NCI-H526 treated with DMSO at 0.1 percent for 48 hours (cell line): ENCODE results near the gene CCDC148.

ENCODE experiments used
- DNase-seq: peaks from one replicate; lab custom pipeline; 2025; lab: John Stamatoyannopoulos, UW

Gene CCDC148

DNA sequence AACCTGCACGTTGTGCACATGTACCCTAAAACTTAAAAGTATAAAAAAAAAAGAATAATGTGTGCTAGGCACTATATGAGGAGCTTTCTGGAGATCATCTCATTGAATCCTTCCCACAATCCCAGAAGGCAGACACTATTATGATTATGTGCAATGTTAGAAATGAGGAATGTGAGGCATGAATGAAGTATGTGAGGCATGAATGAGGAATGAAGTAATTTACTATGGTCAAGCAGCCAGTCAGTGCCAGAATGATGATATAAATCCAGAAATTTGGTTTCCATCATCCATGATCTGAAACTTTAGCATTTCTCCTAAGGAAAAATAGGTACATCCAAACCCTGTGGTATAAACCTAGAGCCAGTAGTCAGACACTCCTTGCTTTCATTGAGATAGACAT is 42.0 kb downstream of the CCDC148 start:
- no peak for DNase-seq

DNA sequence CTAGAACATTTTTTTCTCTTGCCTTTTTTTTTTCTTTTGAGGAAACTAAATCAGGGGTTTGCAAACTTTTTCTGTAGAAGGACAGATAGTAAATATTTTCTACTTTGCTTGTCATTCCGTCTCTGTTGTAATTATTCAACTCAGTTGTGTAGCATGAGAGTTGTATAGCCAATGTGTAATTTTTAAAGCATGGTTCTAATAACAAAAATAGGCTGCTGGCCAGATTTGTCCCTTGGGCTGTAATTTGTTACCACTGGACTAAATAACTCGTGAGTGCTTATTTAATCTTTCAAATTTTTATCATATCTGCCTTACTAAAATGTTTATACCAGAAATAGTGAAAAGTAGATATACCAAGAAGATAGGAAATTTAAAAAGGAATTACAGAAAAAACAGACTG is 43.0 kb downstream of the CCDC148 start:
- DNase-seq, result no peak

DNA sequence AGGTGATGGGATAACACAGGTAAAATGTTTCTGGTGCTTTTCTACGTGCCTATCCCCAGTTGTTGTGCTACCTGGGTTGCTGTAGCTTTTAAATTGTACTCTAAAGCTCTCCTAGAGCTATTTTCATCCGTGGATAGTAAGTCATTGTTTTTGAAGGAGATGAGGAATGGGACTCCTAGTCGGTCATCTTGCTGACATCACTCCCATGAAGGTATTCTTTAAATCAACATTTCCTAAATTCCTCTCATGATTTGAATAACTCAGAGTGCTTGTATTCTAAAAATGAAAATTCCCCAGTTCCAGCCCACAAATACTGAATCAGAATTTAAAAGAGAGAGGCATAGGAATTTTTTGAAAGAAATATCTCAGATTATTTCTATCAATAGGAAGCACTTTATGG is 44.3 kb downstream of the CCDC148 start:
- no peak for DNase-seq

GRCh38 chr2:158411748-158412147 is 44.8 kb downstream of the CCDC148 start:
- DNase-seq, result no peak

- no peak for DNase-seq
These were observed 46.4 kb downstream of the CCDC148 start for GRCh38 chr2:158410132-158410531.

DNA sequence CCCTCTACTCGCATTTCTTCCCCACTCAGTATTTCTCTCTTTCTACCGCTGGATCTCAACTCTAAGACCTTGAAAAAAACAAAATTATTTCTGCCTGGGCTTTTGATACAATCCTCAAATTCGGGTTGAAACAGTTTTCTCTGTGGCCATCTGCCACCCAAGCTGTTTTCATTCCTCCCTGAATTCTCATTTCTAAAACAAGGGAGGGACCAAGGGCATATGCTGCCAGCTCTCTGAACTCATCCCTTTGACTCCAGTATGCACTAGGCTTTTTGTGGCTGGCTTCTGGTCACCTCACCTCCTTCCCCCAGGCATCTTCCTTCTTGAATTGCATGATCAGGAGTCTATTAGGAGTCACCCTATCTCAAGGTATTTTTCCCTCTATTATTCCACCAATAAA is 49.5 kb downstream of the CCDC148 start:
- DNase-seq, result no peak

GRCh38 chr2:158405341-158405740 is 51.2 kb downstream of the CCDC148 start:
- DNase-seq, result no peak

DNA sequence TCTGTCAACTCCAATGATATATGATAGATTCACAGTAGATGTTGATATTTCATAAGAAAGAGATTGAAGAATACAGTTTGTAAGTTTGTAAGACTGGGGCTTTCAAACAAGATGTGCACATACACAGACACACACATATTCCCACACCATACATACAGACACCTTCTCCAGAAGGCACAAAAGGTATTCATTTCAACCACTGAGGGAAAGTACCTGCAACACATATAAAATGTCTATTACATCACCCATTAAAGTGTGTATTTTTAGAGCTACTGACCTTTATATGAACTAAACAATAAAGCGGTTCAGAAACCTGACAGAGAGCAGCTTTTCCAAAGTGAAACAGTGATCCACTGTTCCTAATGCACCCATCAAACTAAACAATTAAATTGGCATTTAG is 53.3 kb downstream of the CCDC148 start:
- no peak for DNase-seq

GRCh38 chr2:158402665-158403064 is 53.9 kb downstream of the CCDC148 start:
- DNase-seq, result no peak

- no peak for DNase-seq
These were observed 61.4 kb downstream of the CCDC148 start for GRCh38 chr2:158395166-158395565.

- DNase-seq, result no peak
These were observed 62.1 kb downstream of the CCDC148 start for GRCh38 chr2:158394453-158394852.

- peak; percentile 37 for DNase-seq
These were observed 62.7 kb downstream of the CCDC148 start for GRCh38 chr2:158393886-158394285.

GRCh38 chr2:158392687-158393086 is 63.9 kb downstream of the CCDC148 start:
- no peak for DNase-seq

DNA sequence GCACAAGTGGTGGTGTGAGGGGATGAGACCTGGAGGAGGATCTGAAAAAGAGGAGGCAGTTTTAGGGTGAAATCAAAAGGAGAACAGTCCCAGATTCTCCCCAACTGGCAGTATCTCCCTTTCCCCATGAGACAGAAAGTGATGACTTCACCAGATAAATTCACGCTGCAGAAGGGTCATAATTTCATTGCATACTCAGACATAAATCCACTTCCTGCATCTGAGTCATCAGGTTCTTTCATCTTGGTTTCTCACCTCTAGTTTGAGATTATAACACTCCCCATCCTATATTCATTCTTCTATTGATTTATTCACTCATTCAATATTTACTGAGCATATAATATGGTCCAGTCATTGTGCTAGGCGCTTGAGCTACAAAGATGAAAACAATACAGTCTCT is 64.7 kb downstream of the CCDC148 start:
- DNase-seq, result no peak

DNA sequence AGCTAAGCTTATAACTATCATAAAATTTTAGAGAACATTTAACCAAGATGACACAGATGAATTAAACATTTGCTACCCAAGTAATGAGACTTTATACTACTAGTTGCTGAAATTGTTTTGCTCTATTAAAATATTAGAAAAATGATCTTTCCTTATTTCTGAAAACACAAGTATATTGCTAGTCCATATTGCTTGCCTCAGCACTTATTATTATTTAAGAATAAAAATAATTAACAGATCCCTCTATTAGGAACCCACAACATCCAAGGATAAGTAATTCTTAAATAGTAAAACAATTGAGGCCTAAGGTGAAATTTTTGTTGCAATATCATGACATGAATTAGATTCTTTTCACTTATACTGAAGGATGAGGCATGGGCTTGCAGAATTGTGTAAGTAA is 65.2 kb downstream of the CCDC148 start:
- no peak for DNase-seq

GRCh38 chr2:158388159-158388558 is 68.4 kb downstream of the CCDC148 start:
- no peak for DNase-seq

DNA sequence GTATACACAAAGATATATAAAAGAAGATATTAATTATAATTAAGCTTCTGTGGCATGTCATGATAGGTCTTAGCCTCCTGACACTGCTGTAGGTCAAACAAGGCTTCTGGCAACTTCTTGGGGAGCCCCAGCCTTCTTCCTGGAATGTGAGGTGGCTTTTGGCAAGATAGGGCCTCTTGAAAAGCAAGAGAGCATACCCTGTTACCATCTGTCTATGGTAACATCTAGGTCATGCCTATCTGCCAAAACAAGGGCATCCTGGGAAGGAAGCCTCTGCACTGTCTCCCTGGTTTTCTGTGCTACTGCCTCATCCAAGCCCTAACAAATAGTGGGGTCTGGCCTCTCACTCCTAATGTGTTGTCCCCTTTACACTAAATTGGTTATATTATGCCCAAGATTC is 70.9 kb downstream of the CCDC148 start:
- no peak for DNase-seq

DNA sequence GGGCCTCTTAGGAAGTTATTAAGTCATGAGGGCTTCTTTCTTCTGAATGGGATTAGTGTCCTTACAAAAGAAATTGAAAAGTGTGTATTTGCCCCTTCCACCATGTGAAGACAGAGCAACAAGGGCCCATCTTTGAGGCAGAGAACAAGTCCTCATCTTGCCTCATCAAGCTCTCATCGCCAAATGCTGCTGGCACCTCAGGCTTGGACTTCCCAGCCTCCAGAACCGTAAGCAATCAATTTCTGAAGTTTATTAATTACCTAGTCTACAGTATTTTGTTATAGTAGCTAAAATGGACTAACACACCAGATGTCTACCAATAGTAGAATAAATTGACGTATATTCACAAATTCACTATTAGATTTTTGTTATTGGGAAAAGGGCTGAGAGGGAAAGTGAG is 74.6 kb downstream of the CCDC148 start:
- no peak for DNase-seq

DNA sequence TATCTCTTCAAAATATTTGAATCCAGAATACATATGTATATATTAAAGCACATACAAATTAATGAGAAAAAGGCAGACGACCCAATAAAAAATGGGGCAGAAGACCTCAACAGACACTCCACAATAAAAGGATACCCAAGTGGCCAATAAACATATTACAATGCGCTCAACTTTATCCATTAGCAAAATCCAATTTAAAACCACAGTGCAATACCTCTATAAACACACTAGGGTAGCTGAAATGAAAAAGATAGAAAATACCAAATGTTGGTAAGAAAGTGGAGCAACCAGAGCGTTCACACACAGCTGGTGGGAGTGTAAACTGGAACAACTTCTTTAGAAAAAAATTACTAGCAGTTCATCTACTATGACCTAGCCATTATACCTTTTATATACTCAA is 75.3 kb downstream of the CCDC148 start:
- DNase-seq, result no peak

DNA sequence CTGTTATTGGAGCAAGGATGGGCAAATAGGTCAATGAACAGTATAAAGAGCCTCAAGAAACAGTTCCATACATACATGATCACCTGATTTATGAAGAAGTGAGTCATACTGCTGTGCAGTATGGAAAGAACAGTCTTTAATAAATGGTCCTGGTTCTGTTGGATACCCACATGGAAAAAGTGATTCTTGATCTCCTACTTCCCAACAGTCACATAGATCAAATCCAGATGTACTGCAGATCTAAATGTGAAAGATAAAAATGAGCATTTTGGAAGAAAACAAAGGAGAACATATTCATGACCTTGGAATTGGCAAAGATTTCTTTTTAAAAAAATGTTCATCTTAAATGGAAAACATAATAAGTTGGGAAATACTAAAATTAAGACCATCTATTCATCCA is 75.8 kb downstream of the CCDC148 start:
- DNase-seq, result no peak

- DNase-seq, result no peak
These were observed 77.6 kb downstream of the CCDC148 start for GRCh38 chr2:158378926-158379325.

DNA sequence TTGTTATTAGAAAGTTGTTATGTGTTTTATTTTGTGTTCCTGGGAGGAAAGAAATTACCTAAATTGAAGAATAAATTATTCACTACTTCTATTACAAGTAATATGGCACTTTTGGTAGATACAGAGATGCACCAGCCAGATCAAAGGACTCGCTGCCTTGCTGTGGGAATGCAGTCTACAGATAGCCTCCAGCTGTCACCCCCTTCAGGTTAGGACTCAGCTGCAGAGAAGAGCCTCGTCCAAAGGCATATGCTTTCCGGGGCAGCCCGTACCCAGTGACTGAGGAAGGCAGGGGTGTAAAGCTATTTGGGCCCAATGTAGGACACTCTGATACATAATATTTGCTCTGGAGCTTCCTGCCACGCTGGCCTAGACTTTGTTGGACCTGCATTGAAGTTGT is 90.2 kb downstream of the CCDC148 start:
- no peak for DNase-seq

GRCh38 chr2:158359846-158360245 is 96.7 kb downstream of the CCDC148 start:
- no peak for DNase-seq

DNA sequence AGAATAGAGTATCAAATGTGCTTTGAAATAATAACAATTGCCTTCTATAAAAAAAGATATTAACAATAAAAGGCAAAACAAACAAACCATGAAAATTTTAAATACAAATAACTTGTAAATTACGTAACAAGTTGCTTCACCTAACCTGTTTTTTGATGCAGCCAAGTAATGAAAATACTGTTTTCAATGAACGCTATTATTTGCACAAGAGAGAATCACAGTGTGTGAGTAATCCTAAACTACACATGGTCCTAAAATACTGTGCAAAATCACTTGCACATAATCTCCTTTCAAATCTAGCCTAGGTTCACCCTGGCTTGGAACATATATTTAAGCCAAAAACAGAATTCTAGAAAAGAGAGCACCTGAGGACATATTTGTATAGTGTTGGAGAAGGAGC is 98.9 kb downstream of the CCDC148 start:
- DNase-seq, result no peak

GRCh38 chr2:158357122-158357521 is 99.4 kb downstream of the CCDC148 start:
- DNase-seq, result no peak
